Stimulated activated CD4-positive, alpha-beta T cell treated with anti-CD3 and anti-CD28 coated beads, Interleukin-12 subunit alpha, Interleukin-12 subunit beta, amount 100 ng/mL, for 4 hours (primary cell): Measurements from ENCODE around the gene TTC7B.

Experiments used
- DNase-seq: peaks from one replicate; pipeline ENCODE4 v3.0.0-alpha.2; 2020

TTC7B gene

GRCh38 chr14:90571149-90571947, 244.9 kb downstream of the TTC7B start:
- no peak for DNase-seq

DNA sequence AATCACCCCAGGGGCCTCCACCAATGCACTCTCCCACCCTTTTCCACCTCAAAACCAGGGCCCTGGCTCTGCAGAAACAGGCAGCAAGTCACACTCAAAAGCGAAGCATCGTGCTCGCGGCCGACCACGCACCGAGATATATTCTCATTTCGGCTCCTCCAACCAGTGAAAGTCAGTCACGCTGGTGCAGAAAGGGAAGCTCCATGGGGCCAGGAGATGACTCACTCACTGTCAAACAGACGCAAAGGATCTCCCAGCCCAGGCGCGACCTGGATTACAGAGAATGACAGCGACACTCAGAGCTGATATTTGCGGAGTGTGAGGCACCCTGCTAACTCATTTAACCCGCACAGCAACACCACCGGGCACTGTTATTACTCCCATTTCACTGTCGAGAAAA, 245.8 kb downstream of the TTC7B start:
- DNase-seq, result no peak

- no peak for DNase-seq
These were observed 246.4 kb downstream of the TTC7B start for GRCh38 chr14:90569606-90570387.

DNA sequence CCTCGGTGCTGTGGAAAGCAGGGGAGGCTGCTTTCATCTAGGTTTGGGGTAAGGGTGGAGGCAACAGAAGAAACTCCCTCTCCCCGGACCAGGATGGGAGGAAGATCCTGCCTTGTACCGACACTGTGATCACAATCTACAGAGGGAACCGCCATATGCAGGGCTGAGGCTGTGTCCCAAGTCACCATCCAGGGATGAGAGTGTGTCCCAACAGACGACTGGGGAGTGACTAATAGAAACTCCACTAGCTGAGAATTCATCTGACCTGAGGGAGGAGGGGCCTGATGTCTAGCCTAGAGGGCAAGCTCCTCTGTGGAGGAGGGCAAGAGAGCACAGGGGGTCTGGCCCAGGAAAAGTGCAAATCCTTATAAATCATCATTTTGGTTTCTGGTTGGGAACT, 247.0 kb downstream of the TTC7B start:
- no peak for DNase-seq

DNA sequence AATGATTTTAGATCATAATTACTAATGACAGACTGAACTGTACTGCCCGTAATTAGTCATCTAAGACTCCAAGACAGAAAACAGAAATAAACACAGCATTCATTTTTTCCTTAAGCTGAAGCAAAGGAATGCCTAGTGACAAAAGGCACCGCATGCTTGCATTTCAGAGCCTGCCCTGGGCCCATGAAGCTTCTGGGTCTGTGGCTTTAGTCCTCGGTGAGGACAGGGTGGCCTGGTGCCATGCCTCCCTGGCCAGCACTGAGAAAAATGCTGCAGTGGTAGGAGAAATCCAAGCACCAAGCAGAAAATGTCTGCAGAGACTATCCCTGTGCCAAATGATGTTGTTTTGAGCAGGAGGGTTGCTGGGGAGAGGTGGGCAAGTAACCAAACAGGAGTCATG, 247.8 kb downstream of the TTC7B start:
- DNase-seq, result no peak

- no peak for DNase-seq
These were observed 248.2 kb downstream of the TTC7B start for GRCh38 chr14:90567991-90568390.

DNA sequence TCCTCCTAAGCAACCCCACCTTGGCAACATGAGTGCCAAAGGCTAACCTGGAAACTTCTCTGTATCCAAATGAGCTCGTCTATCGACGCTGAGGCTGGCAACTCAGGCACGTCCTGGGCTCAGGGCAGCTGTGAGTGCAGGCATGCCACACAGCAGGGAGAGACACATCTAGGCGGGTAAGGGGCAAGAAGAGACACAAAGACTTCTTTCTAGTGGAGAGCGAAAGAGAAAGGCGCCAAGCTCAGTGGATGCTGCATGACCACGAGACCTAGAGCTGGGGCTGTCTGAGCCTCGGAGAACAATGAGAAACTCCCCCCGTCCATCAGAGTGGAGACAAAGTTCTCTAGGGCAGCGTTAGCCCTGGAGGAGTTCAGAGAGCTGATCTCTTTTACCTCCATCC, 249.0 kb downstream of the TTC7B start:
- DNase-seq, result no peak

DNA sequence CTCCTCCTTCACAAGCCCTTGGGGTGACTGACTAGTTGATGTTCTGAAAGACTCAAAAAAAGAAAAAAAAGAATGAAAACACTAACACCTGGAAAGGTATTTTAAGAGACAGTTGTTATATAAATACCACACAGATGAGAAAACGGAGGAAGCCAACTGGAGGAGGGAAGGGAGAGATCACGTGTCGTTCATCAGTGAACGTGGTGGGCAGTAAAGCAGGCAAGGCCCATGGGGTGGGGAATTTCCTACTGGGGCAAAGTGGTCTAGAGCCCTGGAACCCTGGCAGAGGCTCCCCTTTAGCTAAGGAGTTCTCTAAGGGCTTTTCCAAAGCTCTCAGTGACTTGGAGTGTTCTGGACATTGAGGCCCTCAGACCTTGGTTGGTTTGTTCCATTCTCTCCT, 249.7 kb downstream of the TTC7B start:
- no peak for DNase-seq

- no peak for DNase-seq
These were observed 251.7 kb downstream of the TTC7B start for GRCh38 chr14:90564496-90564895.

DNA sequence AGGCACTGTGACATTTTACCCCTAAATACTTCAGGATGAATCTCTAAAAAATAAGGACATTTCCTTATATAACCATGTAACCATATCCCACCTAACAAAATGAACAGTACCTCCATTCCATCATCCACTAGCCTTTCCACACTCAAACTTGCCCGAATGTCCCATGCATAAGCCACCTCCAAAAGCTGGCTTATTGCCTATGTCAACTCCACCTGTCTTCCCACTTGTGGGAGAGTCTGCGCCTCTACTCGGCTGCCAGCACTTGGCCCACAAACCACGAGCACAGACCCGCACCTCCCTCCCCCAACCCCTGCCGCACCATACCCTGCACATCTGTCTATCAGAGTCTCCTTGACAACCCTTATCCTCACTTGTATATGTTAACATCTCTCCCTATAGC, 253.6 kb downstream of the TTC7B start:
- no peak for DNase-seq

- DNase-seq, result no peak
These were observed 254.3 kb downstream of the TTC7B start for GRCh38 chr14:90561920-90562319.

DNA sequence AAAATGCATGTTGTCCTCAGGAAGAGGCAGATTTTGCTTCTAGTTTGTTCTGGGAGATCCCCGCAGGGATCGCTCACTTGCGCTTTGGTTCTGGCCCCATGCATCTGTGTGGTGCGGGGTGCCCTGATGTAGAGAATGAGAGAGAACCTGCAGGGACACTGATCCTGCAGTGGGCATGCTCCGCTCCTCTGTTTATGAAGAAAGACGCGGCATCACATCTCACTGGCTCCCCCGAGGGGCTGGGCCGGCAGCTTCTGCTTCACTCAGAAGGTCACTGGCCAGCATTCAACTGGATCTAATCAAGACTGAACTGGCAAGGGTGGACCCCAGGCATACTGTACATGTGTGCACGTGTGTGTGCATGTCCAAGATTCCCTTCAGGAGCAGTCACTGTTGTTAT, 255.2 kb downstream of the TTC7B start:
- DNase-seq, result no peak

DNA sequence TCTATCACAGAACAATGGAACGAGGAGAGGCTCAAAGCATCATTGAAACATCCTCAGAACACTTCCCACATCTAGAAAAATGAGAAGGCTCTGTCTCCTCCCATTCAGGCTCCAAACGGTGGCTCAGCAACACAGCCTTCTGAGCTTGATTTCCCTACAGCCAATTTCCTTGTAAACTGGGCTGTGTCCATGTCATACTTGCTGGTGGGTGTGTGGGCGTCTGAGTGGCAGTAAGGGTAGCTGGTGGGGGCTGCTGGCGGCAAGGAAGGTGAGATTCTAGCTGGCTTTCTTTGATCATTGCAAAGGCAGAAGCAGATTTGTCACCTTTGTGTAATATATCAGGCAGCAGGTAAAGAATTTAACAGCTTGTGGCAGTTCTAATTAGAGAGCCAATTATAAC, 255.7 kb downstream of the TTC7B start:
- no peak for DNase-seq

GRCh38 chr14:90559811-90560492, 256.3 kb downstream of the TTC7B start:
- DNase-seq, result no peak

- DNase-seq, result no peak
These were observed 257.1 kb downstream of the TTC7B start for GRCh38 chr14:90558983-90559590.

GRCh38 chr14:90558041-90558982, 257.9 kb downstream of the TTC7B start:
- no peak for DNase-seq

GRCh38 chr14:90557516-90557915, 258.7 kb downstream of the TTC7B start:
- DNase-seq, result no peak

DNA sequence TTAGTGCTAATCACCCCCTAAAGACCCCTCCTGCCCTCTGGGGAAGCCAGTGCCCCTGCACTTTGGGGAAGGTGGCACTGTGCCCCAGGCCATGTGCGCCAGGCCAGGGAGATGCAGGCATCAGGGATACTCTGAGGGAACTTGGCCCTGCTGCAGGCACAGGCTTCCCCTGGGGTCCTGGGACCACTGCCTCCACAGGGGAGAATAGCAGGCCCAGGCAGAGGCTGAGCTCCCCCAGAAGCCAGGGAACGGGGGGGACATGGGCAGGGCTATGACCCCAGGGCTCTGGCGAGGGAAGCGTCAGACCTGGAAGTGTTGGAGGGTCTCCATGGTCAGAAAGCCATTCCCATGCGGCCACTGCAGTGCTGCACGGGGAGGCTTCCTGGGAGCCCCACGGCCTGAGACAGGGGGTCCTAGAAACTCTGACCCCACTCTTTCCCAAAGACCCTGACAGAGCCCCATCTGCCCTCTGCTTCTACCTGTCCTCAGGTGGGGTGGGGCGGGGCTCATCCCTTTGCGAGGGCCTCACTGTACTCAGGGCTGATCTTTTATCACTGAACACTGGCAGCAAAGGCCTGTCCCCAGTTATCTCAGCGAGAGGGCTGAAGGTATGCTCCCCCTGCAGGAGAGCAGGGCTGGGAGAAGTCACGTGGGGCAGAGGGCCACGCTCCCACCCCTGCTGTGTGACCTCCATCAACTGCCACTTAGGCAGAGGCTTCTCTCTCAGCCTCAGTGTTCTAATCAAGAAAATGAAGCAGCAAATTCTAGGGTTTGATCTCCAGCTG, 259.4 kb downstream of the TTC7B start:
- no peak for DNase-seq

GRCh38 chr14:90556012-90556477, 260.2 kb downstream of the TTC7B start:
- no peak for DNase-seq

DNA sequence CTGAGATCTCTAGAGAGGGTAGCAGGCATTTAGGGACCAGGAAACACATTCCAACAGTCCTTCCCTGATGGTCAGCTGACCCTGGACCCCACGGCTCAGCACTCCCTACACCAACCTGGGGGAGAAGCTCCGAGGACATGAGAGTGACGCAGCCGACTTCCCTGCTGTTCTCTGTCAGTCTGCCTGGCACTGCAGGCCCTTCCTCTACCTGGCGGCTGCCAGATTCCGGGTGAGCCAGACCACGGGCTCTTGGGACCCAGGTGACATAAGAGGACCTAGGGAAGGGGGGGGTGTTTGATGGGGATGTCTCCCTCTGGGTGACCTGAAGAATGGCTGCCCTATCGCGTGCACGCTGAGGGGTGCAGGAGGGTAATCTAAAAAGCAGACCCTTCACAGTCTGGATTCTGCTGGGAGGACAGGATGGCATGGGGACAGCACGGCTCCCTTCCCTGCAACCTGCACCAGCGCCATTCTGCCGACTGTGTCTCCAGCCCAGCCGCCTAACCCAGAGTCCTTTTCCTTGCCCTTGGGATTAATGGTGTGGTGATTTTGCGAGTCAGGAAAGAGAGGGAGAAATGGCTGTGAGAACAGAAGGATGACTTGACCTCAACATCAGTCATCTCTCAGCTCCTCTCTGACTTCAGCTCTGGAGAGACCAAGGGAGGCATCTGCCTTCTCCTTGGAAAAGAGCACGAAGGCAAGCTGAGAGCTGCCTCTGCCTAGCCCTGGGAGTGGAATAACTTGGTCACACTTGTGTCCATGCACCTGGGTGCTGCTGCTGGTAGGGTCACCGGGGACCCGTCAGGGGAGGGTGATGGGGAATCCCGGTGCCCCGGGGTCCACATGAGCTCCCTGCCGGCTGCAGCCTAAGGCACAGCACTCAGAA, 260.9 kb downstream of the TTC7B start:
- DNase-seq, result no peak
